NCI-H774 (cell line): ENCODE results near the gene PP2D1.
A peak's percentile ranks its signal among the peaks of the same experiment; 100 is the strongest.
"Not testable (repeated sequence)": the region's sequence is repeated elsewhere in the genome, so short reads cannot be mapped to it uniquely, and the experiment has no call there.

ENCODE experiments used
- DNase-seq: peaks from one replicate; lab custom pipeline; 2025; lab: John Stamatoyannopoulos, UW

PP2D1 gene

DNA sequence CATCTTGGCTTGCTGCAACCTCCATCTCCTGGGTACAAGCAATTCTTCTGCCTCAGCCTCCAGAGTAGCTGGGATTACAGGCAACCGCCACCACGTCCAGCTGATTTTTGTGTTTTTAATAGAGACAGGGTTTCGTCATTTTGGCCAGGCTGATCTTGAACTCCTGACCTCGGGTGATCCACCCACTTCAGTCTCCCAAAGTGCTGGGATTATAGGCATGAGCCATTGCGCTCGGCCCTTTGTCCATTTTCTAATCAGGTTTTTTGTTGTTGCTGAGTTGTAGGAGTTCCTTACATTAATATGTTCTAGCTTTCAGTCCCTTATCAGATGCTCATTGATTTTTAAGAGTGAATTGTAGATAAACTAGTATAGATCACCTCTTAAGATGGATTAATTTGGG is 44.9 kb downstream of the PP2D1 start:
- DNase-seq: no peak

- no peak for DNase-seq
Observed at GRCh38 chr3:19961960-19962359, 50.1 kb downstream of the PP2D1 start.

GRCh38 chr3:19960696-19961095 is 51.4 kb downstream of the PP2D1 start:
- no peak for DNase-seq

DNA sequence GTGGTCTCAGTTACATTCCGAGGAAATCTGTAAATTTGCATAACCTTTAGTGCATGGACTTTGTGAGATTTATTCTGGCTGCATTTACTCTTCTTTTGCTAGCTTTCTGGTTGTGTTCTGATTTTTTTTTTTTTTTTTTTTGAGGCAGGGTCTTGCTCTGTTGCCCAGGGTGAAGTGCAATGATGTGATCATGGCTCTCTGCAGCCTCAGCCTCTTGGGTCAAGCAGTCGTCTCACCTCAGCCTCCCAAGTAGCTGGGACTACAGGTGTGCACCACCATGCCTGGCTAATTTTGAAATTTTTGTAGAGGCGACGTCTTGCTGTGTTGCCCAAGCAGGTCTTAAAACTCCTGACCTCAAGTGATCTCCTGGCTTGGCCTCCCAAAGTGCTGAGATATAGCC is 52.6 kb downstream of the PP2D1 start:
- no peak for DNase-seq

- DNase-seq: not testable (repeated sequence)
Observed at GRCh38 chr3:19957354-19957753, 54.7 kb downstream of the PP2D1 start.

GRCh38 chr3:19954676-19955075 is 57.4 kb downstream of the PP2D1 start:
- DNase-seq: no peak

DNA sequence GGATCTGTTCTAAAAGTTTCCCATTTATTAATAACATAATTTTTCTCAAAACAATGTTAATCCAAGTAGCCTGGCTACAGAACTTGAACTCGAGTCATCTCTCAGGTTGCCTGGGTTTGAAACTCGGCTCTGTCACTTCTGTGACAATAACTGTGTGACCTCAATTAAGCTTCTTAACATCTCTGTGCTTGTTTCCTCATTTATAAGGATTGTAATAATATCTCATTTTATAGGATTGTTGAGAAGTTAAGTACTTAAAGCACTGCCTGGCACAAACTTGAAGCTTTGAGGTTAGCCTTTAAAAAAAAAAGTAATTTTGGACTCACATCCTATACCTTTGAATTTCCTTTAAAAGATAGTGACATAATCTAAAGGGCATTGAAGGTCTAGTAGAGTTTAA is 61.7 kb downstream of the PP2D1 start:
- no peak for DNase-seq

DNA sequence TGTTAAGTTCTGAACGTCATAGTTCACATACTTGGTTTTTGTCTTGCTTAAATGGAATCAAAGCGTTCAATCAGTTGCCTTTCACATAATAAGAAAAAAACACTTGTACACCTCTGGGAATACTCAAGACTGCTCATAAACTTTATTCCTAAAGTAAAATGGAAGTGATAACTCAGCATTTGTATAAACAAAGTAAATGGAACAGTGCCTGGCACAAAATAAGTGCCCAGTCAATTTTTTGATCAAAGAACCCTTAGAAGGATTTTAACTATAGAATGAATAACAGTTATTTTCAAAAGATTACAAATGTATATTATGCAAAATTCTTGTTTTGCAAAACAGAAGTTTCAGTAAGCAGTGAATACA is 63.9 kb downstream of the PP2D1 start:
- no peak for DNase-seq

DNA sequence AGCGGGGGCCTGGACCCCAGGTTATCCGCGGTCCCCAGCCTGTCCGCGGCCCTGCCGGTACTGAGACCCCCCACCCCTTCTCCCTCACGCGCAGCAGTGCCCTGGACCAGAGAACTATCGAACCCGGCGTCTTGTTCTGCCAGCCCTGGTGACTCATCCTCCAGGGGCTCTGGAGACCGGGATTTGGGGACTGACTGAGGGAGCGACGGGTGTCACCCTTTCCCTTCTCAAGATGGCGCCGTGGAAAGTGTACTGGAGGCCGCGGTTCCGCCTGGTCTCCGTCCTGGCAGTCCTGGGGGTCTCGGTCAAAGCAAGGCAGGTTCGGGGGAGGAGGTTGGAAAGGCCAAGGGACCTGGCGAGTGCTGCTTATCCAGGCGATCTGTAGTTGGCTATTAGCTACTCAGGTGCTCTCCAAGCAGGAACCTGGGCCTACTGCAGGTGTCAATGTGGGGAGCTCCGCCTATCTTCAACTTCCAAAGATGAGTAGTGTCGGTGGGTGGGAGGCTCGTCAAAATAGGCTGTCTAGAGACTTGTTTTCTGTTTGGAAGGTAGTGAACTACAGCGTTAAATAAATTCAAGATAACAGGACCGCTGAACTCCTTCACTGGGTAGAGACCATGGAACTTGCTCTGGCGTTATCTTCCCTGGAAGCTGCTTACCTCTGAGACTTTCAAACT is 64.4 kb downstream of the PP2D1 start:
- peak; percentile 3 for DNase-seq

GRCh38 chr3:19946832-19947548 is 65.1 kb downstream of the PP2D1 start, which contains the start of gene RAB5A:
Gene RAB5A, plus strand, starts transcription at chr3:19947097. Its CDS starts 3,802 bp downstream, at chr3:19950899.
- DNase-seq: peak; percentile 96

DNA sequence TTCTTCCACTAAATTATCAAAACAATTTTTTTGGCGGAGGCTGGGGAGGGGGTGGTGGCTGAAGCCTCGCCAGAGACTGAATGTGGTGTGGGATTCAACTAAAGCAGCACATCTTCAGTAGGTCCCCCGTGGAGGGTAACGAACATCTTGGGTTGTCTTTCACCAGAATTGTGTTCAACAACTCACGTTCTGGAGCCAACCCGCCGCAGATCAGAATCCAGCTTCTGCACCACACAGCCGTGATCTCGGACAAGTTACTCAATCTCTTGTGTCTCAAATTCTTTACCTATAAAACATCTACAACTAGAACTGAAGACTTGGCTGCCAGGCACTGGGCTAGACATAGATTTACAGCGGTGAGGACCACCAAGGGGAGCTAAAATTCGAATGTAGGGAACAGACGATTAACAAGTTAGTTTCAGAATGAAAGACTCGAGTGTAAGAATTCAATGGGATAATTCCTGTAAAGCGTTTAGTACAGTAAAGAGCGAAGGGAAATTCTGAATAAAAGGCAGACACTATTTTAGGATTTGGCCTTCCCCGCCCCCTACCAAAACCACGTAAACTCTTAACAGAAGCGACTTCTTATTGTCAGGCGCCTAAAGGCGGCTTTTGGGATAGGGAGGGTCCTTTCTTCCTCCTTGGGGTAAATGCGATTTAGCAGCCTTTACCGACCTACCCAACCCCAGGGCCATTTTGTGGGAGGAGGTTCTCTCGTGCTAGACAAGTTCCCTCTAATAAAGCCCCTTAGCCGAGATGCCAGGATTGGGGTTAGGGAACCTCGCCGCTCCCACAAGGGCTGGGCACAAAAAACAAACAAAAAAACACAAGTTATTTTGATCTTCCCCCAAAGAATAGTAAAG is 65.9 kb downstream of the PP2D1 start:
- peak; percentile 58 for DNase-seq

DNA sequence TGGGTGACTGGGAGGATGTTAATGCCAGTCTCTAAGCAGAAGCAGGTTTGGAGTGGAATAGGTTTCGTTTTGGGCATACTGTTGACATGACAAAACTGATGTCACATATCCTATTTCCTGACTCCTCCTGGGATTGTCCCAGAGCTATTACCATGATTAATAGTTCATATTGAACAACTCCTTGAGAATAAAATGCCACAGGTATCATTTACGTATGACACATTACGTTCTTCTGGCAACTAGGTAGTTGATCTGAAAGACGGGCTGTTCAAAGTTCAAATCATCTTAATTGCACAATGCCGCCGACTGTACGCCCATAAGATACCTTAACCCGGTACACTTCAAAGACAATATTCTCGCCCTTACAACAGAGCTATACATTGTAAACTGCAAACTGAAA is 66.5 kb downstream of the PP2D1 start:
- DNase-seq: no peak

- no peak for DNase-seq
Observed at GRCh38 chr3:19940643-19941042, 71.4 kb downstream of the PP2D1 start.

DNA sequence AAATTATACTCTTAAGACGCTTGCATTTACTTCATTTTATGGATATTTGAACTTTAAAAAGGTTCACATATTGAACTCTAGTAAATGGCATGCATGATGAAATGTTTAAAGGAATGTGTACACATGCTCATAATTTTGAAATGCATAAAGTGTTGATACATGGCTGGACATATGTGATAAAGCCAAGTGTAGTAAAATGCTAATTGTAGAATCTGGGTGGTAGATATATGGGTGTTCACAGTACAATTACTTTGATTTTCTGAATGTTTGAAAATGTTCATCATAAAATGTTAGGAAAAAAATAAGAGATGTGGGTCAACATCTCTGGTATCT is 73.8 kb downstream of the PP2D1 start:
- no peak for DNase-seq

GRCh38 chr3:19937459-19938294 is 74.4 kb downstream of the PP2D1 start:
- no peak for DNase-seq
